ENCODE measurements around the gene IMMP2L. TPM values are rescaled to one million over a fixed set of nuclear protein-coding genes. Genes with fewer than 3 reads are reported as not detected.

Gene IMMP2L
- total RNA-seq, 4 donors from 2014 or later, result 12.0 to 22.2 (median 17.5) TPM

DNA sequence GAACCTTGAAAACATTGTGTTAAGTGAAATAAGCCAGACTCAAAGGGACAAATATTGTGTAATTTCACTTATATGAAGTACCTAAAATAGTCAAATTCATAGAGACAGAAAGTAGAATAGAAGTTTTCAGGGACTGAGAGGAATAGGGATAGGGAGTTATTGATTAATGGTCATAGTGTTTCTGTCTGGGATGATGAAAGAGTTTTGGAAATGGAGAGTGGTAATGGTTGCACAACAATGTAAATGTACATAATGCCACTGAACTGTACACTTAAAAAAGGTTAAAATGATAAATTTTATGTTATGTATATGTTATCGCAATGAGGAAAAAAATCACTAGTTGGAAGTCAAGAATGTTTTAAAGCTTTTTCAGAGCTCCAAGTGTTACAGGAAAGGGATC, 33.5 kb upstream of the IMMP2L start:
- no peaks in the 10 kb centered on the region for H3K9me3 ChIP-seq
- H3K27me3 ChIP-seq, result no peaks in the 10 kb centered on the region
- no peak overlapping the region for H3K27ac ChIP-seq (replicated peaks in 1 of 4)
- no peak overlapping the region for H3K4me3 ChIP-seq
- TF ChIP-seq POLR2A (IDR thresholded peaks at IDR 0.05; ENCODE audit: low read depth), result no peak
- TF ChIP-seq, protein P1, sequence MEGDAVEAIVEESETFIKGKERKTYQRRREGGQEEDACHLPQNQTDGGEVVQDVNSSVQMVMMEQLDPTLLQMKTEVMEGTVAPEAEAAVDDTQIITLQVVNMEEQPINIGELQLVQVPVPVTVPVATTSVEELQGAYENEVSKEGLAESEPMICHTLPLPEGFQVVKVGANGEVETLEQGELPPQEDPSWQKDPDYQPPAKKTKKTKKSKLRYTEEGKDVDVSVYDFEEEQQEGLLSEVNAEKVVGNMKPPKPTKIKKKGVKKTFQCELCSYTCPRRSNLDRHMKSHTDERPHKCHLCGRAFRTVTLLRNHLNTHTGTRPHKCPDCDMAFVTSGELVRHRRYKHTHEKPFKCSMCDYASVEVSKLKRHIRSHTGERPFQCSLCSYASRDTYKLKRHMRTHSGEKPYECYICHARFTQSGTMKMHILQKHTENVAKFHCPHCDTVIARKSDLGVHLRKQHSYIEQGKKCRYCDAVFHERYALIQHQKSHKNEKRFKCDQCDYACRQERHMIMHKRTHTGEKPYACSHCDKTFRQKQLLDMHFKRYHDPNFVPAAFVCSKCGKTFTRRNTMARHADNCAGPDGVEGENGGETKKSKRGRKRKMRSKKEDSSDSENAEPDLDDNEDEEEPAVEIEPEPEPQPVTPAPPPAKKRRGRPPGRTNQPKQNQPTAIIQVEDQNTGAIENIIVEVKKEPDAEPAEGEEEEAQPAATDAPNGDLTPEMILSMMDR (IDR thresholded peaks at IDR 0.05), result no peak
- TF ChIP-seq EP300 (IDR thresholded peaks at IDR 0.05), result no peak
- no peak for TF ChIP-seq POLR2AphosphoS5 (IDR thresholded peaks at IDR 0.05)
- H3K36me3 ChIP-seq, result no peaks in the 10 kb centered on the region
- no peak for DNase-seq (ENCODE audit: extremely low spot score)
- H3K4me1 ChIP-seq, result no peaks in the 10 kb centered on the region
- 100% methylated on average over 1 of the region's 1 CpG for WGBS
- intact Hi-C loops (cut with DNase I), result no loop called here

GRCh38 chr7:111594602-111595001, 32.3 kb upstream of the IMMP2L start:
- no peak for DNase-seq (ENCODE audit: extremely low spot score)
- H3K36me3 ChIP-seq, result no peaks in the 10 kb centered on the region
- H3K9me3 ChIP-seq, result no peaks in the 10 kb centered on the region
- H3K4me3 ChIP-seq, result no peak overlapping the region
- TF ChIP-seq EP300 (IDR thresholded peaks at IDR 0.05) (no peak), POLR2A (IDR thresholded peaks at IDR 0.05; ENCODE audit: low read depth) (no peak), POLR2AphosphoS5 (IDR thresholded peaks at IDR 0.05) (no peak)
- TF ChIP-seq, protein P1 (IDR thresholded peaks at IDR 0.05), result no peak
- 56% methylated on average over 2 of the region's 2 CpGs for WGBS
- no peaks in the 10 kb centered on the region for H3K4me1 ChIP-seq
- no peaks in the 10 kb centered on the region for H3K27me3 ChIP-seq
- no peak overlapping the region for H3K27ac ChIP-seq (replicated peaks in 1 of 4)
- intact Hi-C loops (cut with DNase I), result no loop called here

- WGBS, result 48% methylated on average over 2 of the region's 2 CpGs
- intact Hi-C loops (cut with DNase I), result no loop called here
- TF ChIP-seq POLR2A (IDR thresholded peaks at IDR 0.05; ENCODE audit: low read depth) (no peak), POLR2AphosphoS5 (IDR thresholded peaks at IDR 0.05) (no peak), EP300 (IDR thresholded peaks at IDR 0.05) (no peak)
- TF ChIP-seq, protein P1 (IDR thresholded peaks at IDR 0.05), result no peak
- no peak for DNase-seq (ENCODE audit: extremely low spot score)
- no peaks in the 10 kb centered on the region for H3K27me3 ChIP-seq
- no peak overlapping the region for H3K27ac ChIP-seq (replicated peaks in 1 of 4)
- no peaks in the 10 kb centered on the region for H3K9me3 ChIP-seq
- no peaks in the 10 kb centered on the region for H3K36me3 ChIP-seq
- H3K4me1 ChIP-seq, result no peaks in the 10 kb centered on the region
- H3K4me3 ChIP-seq, result no peak overlapping the region
Observed at GRCh38 chr7:111593343-111593742, 31.1 kb upstream of the IMMP2L start.

DNA sequence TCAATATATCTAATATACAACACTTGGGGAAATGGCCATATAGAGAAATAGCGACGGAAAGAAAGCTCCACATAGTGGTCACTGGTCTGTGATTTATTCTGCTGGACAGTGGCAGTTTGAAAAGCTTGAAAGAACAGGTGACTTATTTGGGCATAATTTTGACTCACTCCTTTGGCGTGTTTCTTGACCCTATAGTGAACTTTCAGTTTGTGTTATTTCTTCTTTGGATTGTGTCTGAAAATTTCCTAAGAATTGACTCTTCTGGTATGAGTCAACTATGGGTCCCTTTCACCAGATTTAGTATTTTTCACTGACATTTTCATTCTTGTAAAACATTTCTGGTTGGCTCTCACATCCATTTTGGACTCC, 25.8 kb upstream of the IMMP2L start:
- H3K9me3 ChIP-seq, result no peaks in the 10 kb centered on the region
- H3K27ac ChIP-seq (replicated peaks in 1 of 4), result no peak overlapping the region
- no peaks in the 10 kb centered on the region for H3K4me1 ChIP-seq
- DNase-seq (ENCODE audit: extremely low spot score), result no peak
- no peaks in the 10 kb centered on the region for H3K36me3 ChIP-seq
- intact Hi-C loops (cut with DNase I), result no loop called here
- H3K4me3 ChIP-seq, result no peak overlapping the region
- 81% methylated on average over 3 of the region's 3 CpGs for WGBS
- TF ChIP-seq, protein P1 (IDR thresholded peaks at IDR 0.05), result no peak
- TF ChIP-seq POLR2A (IDR thresholded peaks at IDR 0.05; ENCODE audit: low read depth), result no peak
- no peak for TF ChIP-seq POLR2AphosphoS5 (IDR thresholded peaks at IDR 0.05)
- TF ChIP-seq EP300 (IDR thresholded peaks at IDR 0.05), result no peak
- H3K27me3 ChIP-seq, result no peaks in the 10 kb centered on the region

DNA sequence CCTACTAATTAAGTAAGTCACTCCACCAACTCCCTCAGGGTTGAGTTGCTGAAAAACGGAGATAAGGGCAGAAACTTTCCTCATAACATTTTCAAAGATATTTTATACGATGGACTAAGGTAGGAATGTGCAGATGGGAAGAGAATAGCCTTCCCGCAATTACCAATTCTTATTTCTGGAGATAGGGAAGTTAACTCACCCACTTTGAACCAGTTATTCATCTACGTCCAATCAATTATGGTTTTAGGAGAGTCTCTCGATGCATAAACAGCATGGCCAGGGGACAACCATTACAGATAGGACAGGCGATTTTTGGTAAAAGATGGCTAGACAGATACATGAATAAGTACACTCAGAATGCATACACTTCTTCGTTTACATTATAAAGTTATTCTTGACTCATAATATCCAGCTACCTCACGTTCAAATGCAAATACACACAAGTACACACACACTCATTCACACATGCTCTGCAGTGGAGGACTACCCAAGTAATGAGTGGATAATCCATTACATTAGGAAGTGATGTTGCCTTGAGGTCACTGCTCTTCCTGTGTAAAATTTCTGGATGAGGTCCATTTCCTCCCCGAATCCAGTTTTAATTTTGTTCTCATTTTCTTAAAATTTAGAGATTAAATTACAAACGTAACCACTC, 25.2 kb upstream of the IMMP2L start:
- Histone ChIP-seq H3K27me3 (no peaks in the 10 kb centered on the region), H3K36me3 (no peaks in the 10 kb centered on the region), H3K27ac (replicated peaks in 1 of 4) (no peak overlapping the region), H3K4me3 (no peak overlapping the region), H3K9me3 (no peaks in the 10 kb centered on the region), H3K4me1 (no peaks in the 10 kb centered on the region)
- WGBS, result 82% methylated on average over 10 of the region's 10 CpGs
- TF ChIP-seq POLR2A (IDR thresholded peaks at IDR 0.05; ENCODE audit: low read depth), result no peak
- no peak for TF ChIP-seq EP300 (IDR thresholded peaks at IDR 0.05)
- no peak for TF ChIP-seq POLR2AphosphoS5 (IDR thresholded peaks at IDR 0.05)
- TF ChIP-seq, protein P1 (IDR thresholded peaks at IDR 0.05), result no peak
- intact Hi-C loops (cut with DNase I), result no loop called here
- no peak for DNase-seq (ENCODE audit: extremely low spot score)

Data from esophagus muscularis mucosa (tissue), 4 donors.